Fibroblast of mammary gland (primary cell): Measurements from ENCODE around the gene IFT80.

Experiments used
- DNase-seq: peaks from one replicate; pipeline ENCODE4 v3.0.0-alpha.2; 2010; ENCODE audit warnings: low read depth
- H3K4me3 ChIP-seq: 2 replicates; pipeline ENCODE4 v1.5.1; 2011; ENCODE audit warnings: low read depth, mild to moderate bottlenecking, low read length, moderate library complexity; ENCODE audit not compliant: control insufficient read depth
- TF ChIP-seq, protein P1 (sequence below): conservative IDR thresholded peaks from 2 replicates; pipeline ENCODE4 v1.5.1; 2011; ENCODE audit warnings: low read depth, low read length, inconsistent platforms; ENCODE audit not compliant: control insufficient read depth, insufficient read depth

Gene IFT80

DNA sequence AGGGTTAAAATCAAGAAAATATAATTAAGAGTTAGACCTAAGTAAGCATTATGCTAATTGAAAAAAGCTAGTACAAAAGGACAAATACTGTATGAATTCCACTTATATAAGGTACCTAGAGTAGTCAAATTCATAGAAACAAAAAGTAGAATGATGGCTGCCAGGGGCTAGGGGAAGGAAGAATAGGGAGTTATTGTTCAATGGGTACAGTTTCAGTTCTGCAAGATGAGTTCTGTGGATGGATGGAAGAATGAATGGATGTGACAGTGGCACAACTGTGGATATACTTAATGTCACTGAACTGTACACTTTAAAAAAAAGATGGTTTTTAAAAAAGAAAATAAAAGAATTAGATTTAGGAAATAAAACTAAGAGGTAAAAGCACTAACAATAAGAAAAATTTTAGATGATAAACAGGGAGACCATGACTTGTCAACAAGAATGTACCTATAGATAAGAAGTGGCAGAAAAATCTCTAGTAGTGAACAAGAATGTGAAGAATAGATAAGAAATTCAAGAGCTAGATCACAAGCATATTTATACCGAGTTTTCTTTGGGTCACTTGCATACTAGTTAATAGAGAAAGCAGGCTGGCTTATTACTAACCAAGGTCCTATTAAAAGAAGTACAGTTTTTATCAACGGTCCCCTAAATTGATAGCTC is 5.5 kb downstream of the IFT80 start:
- DNase-seq = no peak
- no peak overlapping the region for H3K4me3 ChIP-seq

DNA sequence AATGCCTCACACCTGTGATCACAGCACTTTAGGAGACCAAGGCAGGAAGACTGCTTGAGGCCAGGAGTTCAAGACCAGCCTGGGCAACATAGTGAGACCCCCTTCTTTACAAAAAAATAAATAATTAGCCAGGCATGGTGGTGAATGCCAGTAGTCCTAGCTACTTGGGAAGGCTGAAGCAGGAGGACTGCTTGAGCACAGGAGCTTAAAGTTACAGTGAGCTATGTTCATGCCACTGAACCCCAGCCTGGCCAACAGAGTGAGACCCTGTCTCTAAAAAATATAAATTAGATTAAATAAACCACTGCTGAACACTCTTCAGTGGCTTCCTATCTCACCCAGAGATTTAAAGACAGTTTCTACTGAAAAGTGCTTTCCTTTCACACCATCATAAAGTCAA is 6.2 kb downstream of the IFT80 start:
- DNase-seq = no peak
- TF ChIP-seq, protein P1, sequence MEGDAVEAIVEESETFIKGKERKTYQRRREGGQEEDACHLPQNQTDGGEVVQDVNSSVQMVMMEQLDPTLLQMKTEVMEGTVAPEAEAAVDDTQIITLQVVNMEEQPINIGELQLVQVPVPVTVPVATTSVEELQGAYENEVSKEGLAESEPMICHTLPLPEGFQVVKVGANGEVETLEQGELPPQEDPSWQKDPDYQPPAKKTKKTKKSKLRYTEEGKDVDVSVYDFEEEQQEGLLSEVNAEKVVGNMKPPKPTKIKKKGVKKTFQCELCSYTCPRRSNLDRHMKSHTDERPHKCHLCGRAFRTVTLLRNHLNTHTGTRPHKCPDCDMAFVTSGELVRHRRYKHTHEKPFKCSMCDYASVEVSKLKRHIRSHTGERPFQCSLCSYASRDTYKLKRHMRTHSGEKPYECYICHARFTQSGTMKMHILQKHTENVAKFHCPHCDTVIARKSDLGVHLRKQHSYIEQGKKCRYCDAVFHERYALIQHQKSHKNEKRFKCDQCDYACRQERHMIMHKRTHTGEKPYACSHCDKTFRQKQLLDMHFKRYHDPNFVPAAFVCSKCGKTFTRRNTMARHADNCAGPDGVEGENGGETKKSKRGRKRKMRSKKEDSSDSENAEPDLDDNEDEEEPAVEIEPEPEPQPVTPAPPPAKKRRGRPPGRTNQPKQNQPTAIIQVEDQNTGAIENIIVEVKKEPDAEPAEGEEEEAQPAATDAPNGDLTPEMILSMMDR = no peak
- no peak overlapping the region for H3K4me3 ChIP-seq

More for the DNA sequence above, 5.5 kb downstream of the IFT80 start:
- TF ChIP-seq, protein P1 = no peak

DNA sequence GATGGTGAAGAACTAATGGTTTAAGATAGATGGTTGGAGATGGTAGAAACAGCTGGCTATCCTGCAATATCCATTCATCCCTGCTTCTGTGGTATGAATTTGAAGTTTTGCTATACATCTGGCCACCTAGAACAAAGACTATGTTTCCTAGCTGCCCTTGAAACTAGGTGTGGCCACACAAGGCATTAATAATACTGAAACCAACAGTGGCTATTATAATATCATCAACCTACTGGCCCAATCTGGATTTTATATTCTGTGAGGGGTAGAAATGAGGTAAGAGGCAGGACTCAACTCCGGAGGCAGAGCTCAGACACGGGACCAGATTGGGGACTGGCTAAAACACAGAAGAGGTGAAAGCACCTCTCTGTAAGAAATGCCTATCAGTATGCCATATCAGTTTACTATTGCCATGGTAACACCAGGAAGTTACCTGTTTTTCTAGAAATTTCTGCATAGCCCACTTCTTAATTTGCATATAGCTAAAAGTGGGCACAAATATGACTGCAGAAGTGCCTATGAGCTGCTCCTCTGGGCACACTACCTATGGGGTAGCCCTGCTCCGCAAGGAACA is 8.4 kb downstream of the IFT80 start:
- no peak for DNase-seq
- H3K4me3 ChIP-seq = no peak overlapping the region
- TF ChIP-seq, protein P1 = no peak

DNA sequence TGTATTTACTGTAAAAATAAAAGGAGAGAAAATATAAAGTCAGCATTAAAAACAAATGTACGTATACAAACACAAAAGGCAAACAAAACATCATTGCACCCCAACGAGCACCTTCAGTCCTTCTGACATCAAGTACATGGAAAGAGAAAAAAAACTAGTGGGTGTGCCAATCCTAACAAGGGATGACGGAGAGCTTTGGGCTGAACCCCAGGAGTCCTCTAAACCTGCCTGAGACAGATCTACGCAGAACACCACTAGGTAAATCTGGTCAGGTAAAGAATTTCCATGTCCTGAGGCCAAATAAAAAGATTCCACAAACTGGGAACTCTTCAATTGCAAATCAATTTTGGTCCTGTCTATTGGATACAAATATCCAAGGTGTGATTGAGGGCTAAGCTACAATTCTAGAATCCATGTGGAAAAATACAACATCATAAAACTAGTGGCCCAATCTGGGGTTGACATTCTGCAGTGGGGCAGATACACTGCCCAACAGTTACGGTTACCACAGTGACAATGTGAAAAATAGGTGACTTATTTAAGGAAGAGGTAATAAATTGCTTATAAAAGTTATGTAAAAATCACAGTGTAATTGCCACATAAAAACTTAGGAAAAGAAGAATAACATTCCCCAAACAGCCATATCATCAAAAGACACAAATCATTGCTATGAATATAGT is 14.2 kb downstream of the IFT80 start:
- H3K4me3 ChIP-seq = no peak overlapping the region
- no peak for DNase-seq
- TF ChIP-seq, protein P1 = no peak

DNA sequence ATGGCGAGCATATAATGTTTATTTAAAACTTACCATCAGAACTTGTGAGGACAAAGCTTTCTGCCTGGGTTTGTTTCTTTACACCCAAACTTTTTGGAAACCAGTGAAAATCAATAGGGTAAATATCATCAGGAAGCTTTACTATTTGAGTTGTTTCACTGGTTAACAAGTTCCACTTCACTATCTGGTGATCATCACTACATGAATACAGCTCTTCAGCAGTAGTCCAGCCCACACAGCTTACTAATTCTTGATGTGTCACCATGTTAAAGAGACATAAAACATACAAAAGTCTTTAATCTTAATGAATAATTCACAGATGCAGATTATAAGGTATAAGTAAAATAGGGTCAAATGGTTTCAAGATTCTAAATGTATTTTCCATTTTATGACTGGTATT is 17.6 kb downstream of the IFT80 start:
- no peak overlapping the region for H3K4me3 ChIP-seq
- TF ChIP-seq, protein P1 = no peak
- peak; percentile 78 for DNase-seq

DNA sequence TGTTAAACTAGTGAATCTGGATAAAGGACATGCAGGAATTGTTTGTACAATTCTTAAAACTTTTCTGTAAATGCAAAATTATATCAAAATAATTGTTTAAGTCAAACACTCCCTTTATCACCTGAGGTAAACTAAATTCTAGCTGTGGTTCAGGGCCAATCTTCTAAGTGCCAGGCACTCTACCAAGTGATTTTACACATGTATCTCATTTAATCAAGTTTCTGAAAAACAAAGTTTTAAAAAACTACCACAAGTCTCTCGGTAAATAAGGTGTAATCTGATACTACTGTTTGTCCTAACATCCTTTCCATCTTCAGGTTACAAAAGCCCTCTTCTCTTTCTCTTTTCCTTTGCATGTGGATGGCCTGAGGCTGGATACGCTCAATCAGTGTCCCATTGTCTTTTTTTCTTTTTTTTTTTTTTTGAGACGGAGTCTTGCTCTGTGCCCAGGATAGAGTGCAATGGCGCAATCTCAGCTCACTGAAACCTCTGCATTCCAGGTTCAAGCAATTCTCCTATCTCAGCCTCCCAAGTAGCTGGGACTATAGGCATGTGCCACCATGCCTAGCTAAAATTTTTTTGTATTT is 19.3 kb downstream of the IFT80 start:
- no peak overlapping the region for H3K4me3 ChIP-seq
- DNase-seq = no peak
- TF ChIP-seq, protein P1 = no peak
